Caco-2 (cell line): ENCODE measurements around the gene AOC2. TPM values are rescaled to one million over a fixed set of nuclear protein-coding genes. Genes with fewer than 3 reads are reported as not detected.

ENCODE experiments used
- BruUV-seq: library from RNA; stranded (reverse); fragments of 400-500 nt; replicated peaks from 2 replicates; lab custom pipeline; 2021; lab: Mats Ljungman, UMichigan
- CTCF ChIA-PET: fragments of 300-600 bp; sonication (Branson Sonifier 250); formaldehyde crosslinking; loops from one replicate; lab custom pipeline; 2022; ENCODE audit warnings: antibody characterized with exemption; lab: Charles Lee
- POLR2A ChIA-PET: fragments of 300-600 bp; sonication (Branson Sonifier 250); formaldehyde crosslinking; loops from one replicate; lab custom pipeline; 2022; ENCODE audit warnings: antibody characterized with exemption; lab: Charles Lee
- DNase-seq, 2 experiments: peaks; one replicate each; pipeline versions ENCODE4 v3.0.0 to v3.0.0-alpha.2; 2020 to 2022
- H3K27me3 ChIP-seq: replicated peaks from 2 replicates; pipeline ENCODE4 v1.6.0; 2011; ENCODE audit warnings: low read length; ENCODE audit not compliant: control insufficient read depth, insufficient read depth
- H3K36me3 ChIP-seq: 2 replicates; pipeline ENCODE4 v1.5.1; 2011; ENCODE audit warnings: low read length; ENCODE audit not compliant: control insufficient read depth, insufficient read depth
- H3K4me1 ChIP-seq: fragments of 250-450 bp; sonication (Bioruptor Pico); 2 replicates; pipeline ENCODE4 v1.5.1; 2020; ENCODE audit warnings: mild to moderate bottlenecking
- H3K4me3 ChIP-seq: 2 replicates; pipeline ENCODE4 v1.5.1; 2011; ENCODE audit warnings: low read depth, mild to moderate bottlenecking, control low read depth, low read length
- H3K9me3 ChIP-seq: fragments of 250-450 bp; sonication (Bioruptor Pico); 2 replicates; pipeline ENCODE4 v1.5.1; 2020; ENCODE audit warnings: mild to moderate bottlenecking, moderate library complexity
- H3K27ac Mint-ChIP-seq: one replicate; pipeline ENCODE4 v1.8.0; 2022; ENCODE audit warnings: mixed read lengths; ENCODE audit not compliant: unreplicated experiment
- H3K27me3 Mint-ChIP-seq: one replicate; pipeline ENCODE4 v1.8.0; 2022; ENCODE audit warnings: mixed read lengths; ENCODE audit not compliant: insufficient read depth, unreplicated experiment
- H3K36me3 Mint-ChIP-seq: one replicate; pipeline ENCODE4 v1.8.0; 2022; ENCODE audit warnings: mild to moderate bottlenecking, mixed read lengths; ENCODE audit not compliant: insufficient read depth, unreplicated experiment
- H3K4me1 Mint-ChIP-seq: one replicate; pipeline ENCODE4 v1.8.0; 2022; ENCODE audit warnings: low read depth, mixed read lengths; ENCODE audit not compliant: unreplicated experiment
- H3K4me3 Mint-ChIP-seq: one replicate; pipeline ENCODE4 v1.8.0; 2022; ENCODE audit warnings: mild to moderate bottlenecking, moderate library complexity, mixed read lengths; ENCODE audit not compliant: unreplicated experiment
- H3K9me3 Mint-ChIP-seq: one replicate; pipeline ENCODE4 v1.8.0; 2022; ENCODE audit warnings: mixed read lengths; ENCODE audit not compliant: unreplicated experiment
- CTCF ChIP-seq, 2 experiments: fragments of 200-600 bp in 1 of 2; IDR thresholded peaks; 1 replicate in 1 of 2; 2 replicates in 1 of 2; pipeline versions ENCODE4 v1.5.1 to v1.8.0; 2011 to 2022; ENCODE audit warnings: antibody characterized with exemption in 1 of 2, control low read depth in 1 of 2, inconsistent platforms in 1 of 2, low read depth in 1 of 2, low read length in 1 of 2, mild to moderate bottlenecking in 1 of 2, moderate library complexity in 1 of 2; ENCODE audit not compliant: insufficient read depth in 1 of 2, severe bottlenecking in 1 of 2, unreplicated experiment in 1 of 2
- intact Hi-C: fragments of 100-400 bp; cut with micrococcal nuclease; formaldehyde crosslinking; loops from one replicate; pipeline ENCODE4 v1.10.0; 2022; ENCODE audit not compliant: unreplicated experiment
- total RNA-seq: library from RNA; stranded (reverse); gene quantifications from 2 replicates; pipeline ENCODE4 v1.2.3, GENCODE V29; 2022

The AOC2 gene
- total RNA-seq, 1 experiment from 2014 or later, result 4.2 TPM

- Mint-ChIP-seq H3K36me3 (no peaks in the 10 kb centered on the region), H3K9me3 (no peaks in the 10 kb centered on the region), H3K27ac (no peak overlapping the region), H3K27me3 (no peaks in the 10 kb centered on the region), H3K4me3 (no peak overlapping the region), H3K4me1 (peaks cover 9% of the 10 kb centered on the region)
- TF ChIP-seq CTCF (IDR thresholded peaks at IDR 0.05; ENCODE audit: insufficient read depth in 1 of 2, low read depth in 1 of 2, low read length in 1 of 2, severe bottlenecking in 1 of 2, unreplicated experiment in 1 of 2), result no peak
- ChIA-PET POLR2A (interaction anchor here (0.7 kb wide), 1 partner anchor 43 kb away, joined by 6 read pairs; no protein-coding TSS in a partner anchor), CTCF (interaction anchor here (0.6 kb wide), 1 partner anchor 46 kb away, joined by 3 read pairs; no protein-coding TSS in a partner anchor)
- peak in 1 of 2 experiments; percentile 48 for DNase-seq
- intact Hi-C loops, result loop anchor here (1.0 to 5.0 kb wide), 2 partner anchors 38 to 41 kb away; no protein-coding TSS in a partner anchor
- H3K36me3 ChIP-seq, result no peaks in the 10 kb centered on the region
- no peak overlapping the region for H3K4me3 ChIP-seq
- no TSS peak for BruUV-seq
- peaks cover 9% of the 10 kb centered on the region for H3K4me1 ChIP-seq
- H3K9me3 ChIP-seq, result no peaks in the 10 kb centered on the region
- no peaks in the 10 kb centered on the region for H3K27me3 ChIP-seq
Observed at GRCh38 chr17:42886283-42887176, 42.1 kb downstream of the AOC2 start.

GRCh38 chr17:42889809-42890208, 45.4 kb downstream of the AOC2 start:
- Histone ChIP-seq H3K4me3 (no peak overlapping the region), H3K4me1 (peaks cover 18% of the 10 kb centered on the region), H3K27me3 (no peaks in the 10 kb centered on the region), H3K9me3 (no peaks in the 10 kb centered on the region), H3K36me3 (no peaks in the 10 kb centered on the region)
- intact Hi-C loops, result loop anchor here (5.0 kb wide), 1 partner anchor 37 kb away; no protein-coding TSS in a partner anchor
- H3K36me3 Mint-ChIP-seq, result no peaks in the 10 kb centered on the region
- POLR2A ChIA-PET, result no interaction called here
- no peak for TF ChIP-seq CTCF (IDR thresholded peaks at IDR 0.05; ENCODE audit: insufficient read depth in 1 of 2, low read depth in 1 of 2, low read length in 1 of 2, severe bottlenecking in 1 of 2, unreplicated experiment in 1 of 2)
- CTCF ChIA-PET, result no interaction called here
- H3K27me3 Mint-ChIP-seq, result no peaks in the 10 kb centered on the region
- no peak overlapping the region for H3K27ac Mint-ChIP-seq
- no peak overlapping the region for H3K4me3 Mint-ChIP-seq
- BruUV-seq, result no TSS peak
- peaks cover 22% of the 10 kb centered on the region for H3K4me1 Mint-ChIP-seq
- H3K9me3 Mint-ChIP-seq, result no peaks in the 10 kb centered on the region
- no peak for DNase-seq

GRCh38 chr17:42891539-42892152, 47.3 kb downstream of the AOC2 start:
- DNase-seq, result peak in 1 of 2 experiments; percentile 31
- no peaks in the 10 kb centered on the region for H3K27me3 Mint-ChIP-seq
- H3K4me3 Mint-ChIP-seq, result no peak overlapping the region
- no peaks in the 10 kb centered on the region for H3K36me3 ChIP-seq
- no peak for TF ChIP-seq CTCF (IDR thresholded peaks at IDR 0.05; ENCODE audit: insufficient read depth in 1 of 2, low read depth in 1 of 2, low read length in 1 of 2, severe bottlenecking in 1 of 2, unreplicated experiment in 1 of 2)
- BruUV-seq, result no TSS peak
- H3K4me3 ChIP-seq, result no peak overlapping the region
- POLR2A ChIA-PET, result no interaction called here
- H3K36me3 Mint-ChIP-seq, result no peaks in the 10 kb centered on the region
- no peak overlapping the region for H3K27ac Mint-ChIP-seq
- H3K9me3 Mint-ChIP-seq, result no peaks in the 10 kb centered on the region
- no peaks in the 10 kb centered on the region for H3K27me3 ChIP-seq
- intact Hi-C loops, result no loop called here
- H3K4me1 Mint-ChIP-seq, result peaks cover 16% of the 10 kb centered on the region
- H3K9me3 ChIP-seq, result no peaks in the 10 kb centered on the region
- CTCF ChIA-PET, result no interaction called here
- peaks cover 16% of the 10 kb centered on the region for H3K4me1 ChIP-seq
